GM19351 (cell line): Measurements from ENCODE around the gene FHIT.

Experiments used
- ATAC-seq: cut with Tn5 transposase; IDR thresholded peaks from one replicate; pipeline ENCODE4 v1.9.1; 2021; ENCODE audit warnings: mild to moderate bottlenecking, moderate library complexity; ENCODE audit not compliant: unreplicated experiment

FHIT gene

DNA sequence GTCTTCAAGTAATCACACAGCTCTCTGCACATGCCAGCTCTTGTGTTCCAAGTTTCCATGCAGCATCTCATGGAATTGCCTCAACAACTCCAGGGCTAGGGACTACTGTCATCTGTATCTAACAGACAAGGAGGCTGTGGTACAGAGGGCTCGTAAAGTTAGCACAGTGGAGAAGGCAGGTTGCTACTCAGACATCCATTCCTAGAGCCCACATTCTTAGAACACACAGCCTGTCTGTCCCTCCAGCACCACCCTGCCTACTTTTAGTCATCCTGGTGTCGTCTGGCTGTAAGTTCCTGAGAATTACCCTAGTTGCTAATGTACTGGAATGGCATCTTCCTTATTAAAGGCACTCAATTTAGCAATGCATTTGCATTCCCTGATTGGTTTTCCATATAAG is 862.5 kb downstream of the FHIT start:
- no peak for ATAC-seq

DNA sequence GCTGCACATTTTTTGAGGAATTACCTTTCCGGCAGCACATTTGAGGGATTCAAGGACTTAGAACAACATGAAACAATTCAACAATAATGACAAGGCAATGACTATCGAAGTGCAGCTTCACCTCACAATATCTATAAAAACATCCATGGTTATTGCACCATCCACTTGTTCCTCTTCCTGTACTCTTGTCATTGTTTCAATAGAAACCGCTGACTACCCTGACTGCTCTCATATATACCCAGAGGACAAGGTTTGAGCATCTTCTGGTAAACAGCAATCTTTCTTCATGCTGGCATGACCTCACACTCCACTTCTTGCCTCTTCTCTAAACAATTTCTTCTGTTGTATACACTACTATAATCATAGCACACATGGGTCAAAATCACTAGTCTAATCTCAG is 864.9 kb downstream of the FHIT start:
- ATAC-seq = no peak

DNA sequence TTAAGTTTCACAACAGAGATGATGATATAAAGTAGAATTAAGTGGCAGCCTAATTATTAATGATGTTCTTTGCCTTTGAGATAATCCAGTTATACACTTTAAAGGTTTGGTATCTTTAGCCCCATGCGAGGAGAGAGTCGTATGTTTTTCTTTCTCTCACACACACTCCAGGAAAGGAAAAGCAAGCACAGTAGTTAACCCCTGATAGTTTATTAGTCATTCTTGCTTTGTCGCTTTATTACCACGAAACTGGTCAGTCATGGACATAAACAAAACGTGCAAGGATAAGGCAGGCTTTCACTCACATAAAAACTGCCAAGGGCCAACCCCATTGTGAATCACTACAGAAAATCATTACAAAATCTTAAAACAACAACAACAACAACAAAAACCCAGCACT is 866.9 kb downstream of the FHIT start:
- no peak for ATAC-seq

DNA sequence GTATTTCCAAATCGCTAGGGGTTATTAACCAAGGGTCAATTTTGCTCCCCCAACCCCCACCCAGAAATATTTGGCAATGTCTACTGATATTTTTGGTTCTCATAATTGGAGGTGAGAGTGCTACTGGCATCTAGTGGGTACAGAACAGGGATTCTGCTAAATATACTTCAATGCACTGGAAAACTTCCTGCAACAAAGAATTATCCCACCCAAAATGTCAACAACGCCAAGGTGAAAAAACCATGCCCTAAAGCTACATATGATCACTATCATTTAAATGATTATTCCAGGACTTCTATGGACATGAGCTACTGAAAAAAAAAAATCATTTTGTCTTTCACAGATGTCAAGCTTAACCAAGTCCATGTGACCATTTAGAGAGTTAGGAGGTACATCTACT is 867.9 kb downstream of the FHIT start:
- no peak for ATAC-seq

DNA sequence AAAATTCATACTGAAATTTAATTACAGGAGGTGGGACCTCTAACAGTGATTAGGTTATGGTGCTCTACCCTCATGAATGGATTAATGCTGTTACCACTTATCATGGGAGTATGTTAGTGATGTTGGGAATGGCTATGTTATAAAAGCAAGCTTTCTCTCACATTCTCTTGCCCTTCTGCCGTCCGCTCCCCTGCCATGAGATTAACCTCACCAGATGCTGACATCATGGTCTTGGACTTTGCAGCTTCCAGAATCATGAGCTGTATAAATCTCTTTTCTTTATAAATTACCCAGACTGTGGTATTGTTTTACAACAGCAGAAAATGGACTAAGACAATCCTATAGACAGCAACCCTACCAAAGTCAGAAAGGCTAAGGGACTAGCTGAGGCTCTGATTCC is 884.8 kb downstream of the FHIT start:
- ATAC-seq = no peak

DNA sequence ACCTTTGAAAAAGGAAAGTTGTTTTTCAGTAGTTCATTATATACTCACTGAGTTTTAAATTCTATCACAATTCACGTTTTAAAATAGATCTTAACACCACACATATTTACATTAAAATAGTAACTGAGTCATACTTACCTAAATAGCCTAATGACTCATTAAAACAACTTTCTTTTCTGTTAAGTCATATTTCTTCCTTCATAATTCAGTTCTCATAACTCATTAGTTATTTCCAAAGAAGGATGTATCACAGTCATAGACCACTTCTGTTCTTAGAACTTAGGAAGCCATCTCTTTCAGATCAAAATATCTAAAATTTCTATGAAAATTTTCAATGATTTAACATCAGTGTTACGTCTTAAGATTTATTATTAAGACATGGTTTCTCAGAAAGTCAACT is 885.9 kb downstream of the FHIT start:
- ATAC-seq = no peak

DNA sequence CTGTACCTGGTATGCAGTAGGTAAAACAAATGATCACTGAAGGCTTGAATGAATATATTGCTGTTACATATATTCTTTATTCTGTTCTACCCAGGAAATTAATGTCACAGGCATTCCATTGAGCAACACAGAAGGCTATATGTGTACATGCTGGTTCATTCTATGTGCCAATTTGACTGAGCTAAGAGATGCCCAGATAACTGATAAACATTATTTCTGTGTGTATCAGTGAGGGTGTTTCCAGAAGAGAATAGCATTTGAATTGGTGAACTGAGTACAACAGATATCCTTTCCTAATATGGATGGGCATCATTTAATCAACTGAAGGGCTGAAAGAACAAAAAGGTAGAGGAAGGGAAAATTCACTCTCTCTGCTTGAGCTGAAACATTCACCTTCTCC is 886.8 kb downstream of the FHIT start:
- ATAC-seq = no peak

DNA sequence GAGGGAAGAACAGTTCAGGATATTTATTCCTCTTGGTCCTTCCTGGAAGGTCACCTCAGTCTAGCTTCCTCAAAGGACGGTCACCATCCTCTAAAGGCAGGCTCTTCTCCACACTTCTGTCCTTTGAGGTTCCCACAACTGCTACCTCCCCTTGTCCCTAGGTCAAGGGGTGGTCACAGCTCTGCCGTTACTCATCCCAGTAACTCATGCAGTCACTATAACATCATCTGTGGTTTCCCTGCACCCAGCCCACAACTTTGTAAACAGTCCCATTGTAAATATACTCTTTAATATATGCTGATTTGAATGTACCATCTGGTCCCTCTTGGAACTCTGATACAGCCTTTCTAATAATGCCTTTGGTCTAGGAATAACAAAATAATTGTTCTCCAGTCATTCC is 887.4 kb downstream of the FHIT start:
- ATAC-seq = peak; percentile 81

DNA sequence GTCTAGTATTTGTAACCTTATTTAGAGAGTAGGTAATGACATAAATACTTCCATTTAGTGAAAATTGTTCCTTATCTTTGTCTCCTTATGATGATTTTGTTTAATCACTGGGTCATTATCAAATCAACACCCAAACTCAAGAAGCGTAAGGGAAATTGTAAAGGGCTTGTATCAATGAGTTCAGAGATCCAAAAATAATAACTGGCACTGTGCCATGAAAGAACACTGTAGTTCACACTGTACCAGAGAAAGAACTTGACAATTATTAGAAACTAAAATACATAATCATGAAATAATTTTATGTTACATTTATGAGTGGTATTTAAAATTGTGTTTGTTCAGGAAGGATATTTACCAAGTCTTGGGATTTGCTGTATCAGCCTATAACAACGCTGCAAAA is 895.4 kb downstream of the FHIT start:
- no peak for ATAC-seq

DNA sequence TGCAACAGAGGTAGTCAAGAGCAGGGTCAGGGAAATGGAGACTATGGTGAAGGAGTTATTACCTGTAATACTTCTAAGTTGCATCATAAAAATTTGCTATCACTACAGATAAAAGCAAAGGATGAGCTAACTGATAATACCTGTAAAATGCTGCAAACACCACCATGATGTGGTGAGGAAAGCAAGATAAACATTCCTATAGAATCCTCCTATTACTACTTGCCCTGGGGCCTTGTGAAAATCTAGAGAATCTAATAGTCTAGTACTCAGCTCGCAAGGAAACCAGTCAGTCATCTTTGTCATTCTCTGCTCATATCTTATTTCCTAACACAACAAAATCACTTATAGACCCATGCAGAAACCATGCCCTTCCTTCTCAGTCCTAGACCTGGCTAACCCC is 899.8 kb downstream of the FHIT start:
- no peak for ATAC-seq

DNA sequence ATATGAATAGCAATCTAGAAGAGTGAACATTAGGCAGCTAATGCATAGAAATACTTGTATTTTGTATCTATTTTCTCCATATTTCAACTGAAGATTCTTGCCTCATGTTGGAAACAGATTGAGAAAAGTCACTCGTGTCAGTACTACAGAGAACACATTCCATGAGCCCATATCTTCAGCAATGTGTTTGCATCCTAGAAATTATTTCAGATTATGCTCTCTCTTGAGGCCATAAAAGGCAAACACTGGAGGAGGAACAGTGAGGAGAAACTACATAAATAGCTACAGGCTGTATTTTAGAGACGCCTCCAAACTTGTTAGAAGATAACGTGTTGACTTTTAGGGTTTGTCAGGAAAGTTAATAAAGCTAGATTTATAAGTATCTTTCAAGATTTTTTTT is 906.9 kb downstream of the FHIT start:
- no peak for ATAC-seq

DNA sequence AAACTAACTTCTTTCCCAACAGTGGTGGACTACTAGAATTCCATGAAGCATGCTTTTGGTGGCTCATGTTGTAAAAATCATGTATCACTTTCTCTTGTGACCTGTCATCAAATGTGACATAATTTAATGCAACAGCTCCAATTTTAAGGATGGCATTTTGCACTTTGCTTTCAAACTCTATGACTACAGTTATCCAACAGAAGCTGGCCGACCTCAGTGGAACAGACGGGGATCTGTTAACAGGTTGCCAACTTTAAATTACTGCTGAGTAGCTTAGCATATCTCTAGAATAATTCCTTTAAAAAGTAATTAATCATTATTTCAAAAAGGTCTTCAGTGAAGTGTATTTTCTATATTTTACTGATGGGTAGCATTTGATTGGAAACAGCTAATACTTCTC is 907.4 kb downstream of the FHIT start:
- no peak for ATAC-seq

DNA sequence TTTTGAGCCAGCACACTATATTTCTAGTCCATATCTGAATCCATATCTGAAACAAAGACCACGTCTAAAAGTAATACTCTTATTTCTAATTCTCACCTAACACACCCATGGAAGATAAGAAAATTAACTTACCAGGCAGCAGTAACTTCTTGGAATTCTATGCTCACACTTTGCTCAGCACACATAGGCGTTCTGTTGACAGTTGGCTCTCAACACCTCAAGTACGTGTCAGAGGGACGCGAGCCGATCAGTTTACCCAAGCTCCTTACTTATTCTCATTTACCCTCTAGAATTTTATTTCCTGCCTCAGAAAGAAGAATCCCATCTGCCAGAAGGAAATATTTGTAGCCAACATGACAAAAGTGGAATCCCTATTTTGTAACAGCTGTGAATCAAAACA is 911.9 kb downstream of the FHIT start:
- no peak for ATAC-seq

DNA sequence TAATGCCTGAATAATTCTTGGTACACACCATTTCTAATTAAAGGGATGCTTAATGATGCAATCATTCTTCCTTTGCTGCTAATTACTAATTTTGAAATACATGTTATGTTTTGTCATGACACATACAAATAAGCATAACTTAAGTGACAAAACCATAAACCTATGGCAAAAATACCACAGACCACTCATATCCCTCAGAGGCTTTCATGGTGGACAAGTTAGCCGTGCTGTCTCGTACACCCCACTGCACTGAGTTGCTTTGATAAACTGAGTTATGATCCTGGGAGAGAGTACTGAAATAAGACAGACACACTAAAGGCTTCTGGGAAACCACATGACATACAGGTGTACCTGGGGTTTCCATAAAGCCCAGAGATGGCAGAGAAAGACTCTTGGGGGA is 913.8 kb downstream of the FHIT start:
- no peak for ATAC-seq

DNA sequence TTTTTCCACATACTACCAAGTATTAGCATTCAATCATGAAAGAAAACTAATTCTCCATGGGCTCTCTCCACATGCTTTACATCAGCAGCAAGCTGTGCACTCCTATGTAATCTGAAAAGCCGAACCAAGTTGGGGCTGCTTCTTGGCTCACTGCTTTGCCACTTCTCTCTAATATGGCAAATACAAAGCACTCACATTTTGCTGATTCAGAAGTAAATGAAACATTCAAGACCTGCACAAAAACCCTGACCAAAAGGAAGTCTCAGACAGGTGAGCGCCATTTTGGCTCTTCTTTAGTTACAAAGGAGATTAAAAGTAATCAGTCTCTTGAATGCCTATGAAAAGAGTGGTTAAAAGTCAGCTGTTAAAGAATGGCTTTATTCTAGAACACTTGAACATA is 915.2 kb downstream of the FHIT start:
- no peak for ATAC-seq

DNA sequence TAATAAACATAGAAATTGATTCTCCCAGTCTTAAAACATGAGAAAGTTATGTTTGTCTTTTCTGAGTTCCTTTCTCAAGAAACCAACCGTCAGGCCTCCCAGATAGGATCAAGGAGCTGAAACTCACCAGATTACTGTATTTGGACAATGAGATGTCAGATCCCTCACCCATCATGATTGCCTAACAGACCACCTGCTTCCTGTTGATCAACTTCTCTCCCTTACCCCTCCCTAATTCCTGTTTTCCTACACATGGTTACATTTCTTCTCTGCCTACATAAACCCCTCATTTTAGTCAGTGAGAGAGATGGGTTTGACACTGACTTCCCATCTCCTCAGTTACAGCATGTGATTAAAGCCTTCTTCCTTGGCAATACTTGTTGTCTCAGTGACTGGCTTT is 917.5 kb downstream of the FHIT start:
- no peak for ATAC-seq

DNA sequence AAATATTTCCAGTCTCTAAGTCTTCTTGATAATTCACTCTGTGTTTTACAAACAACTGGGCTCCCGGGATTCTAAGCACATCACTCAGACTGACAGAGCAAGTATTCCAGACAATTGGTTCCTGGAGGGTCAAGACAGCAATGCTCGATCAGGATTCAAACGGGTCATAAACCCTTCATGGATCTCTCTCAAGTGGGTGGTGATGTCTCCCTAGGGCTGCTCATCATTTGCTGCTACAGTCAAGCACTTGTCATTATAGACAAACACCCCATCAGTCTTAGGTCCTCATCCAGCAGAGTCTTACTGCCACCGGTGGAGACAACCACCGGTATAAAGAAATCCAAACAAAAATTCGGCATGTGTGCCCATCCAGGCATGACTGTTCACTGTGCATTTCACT is 921.1 kb downstream of the FHIT start:
- no peak for ATAC-seq

DNA sequence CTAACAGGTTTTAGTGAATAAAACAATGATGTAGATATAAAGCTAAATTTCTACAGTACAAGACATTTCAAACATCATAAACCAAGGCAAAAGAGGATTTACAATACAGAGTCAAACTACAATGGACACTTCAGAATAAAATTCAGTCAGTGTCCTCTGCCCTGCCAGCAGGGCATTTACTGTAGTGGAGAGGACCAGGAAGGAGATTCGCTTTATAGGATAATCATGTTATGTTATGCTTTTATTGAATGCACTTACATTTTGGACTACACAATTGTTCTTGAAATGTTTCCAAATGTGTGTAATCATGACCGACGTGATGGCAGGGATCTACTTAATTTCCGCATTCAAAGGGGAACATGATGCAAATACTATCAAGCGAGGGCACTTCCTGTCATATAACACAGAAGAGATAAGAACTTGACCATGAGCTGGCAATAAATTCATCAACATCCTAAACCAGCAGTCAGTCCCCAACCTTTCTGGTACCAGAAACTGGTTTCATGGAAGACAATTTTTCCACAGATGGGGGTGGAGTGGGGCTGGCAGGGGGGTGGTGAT is 925.6 kb downstream of the FHIT start:
- no peak for ATAC-seq

DNA sequence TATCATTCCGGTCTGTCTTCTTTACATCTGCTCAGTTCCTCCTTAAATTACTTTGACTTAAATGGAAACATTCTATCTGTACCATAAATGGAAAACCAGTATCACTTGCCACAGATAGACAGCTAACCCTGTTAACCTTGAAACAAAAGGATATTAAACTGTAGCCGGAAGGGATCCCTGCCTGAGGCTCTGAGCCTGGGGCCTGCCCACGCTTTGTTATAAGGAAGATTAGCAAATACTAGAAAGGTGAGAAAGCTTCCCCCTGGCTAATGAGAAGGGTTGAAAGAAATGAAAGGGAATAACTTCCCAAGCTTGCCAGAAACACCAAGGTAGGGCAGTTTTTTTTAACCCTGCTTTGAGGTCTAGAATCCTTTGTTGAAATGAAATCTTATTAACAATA is 927.6 kb downstream of the FHIT start:
- no peak for ATAC-seq

DNA sequence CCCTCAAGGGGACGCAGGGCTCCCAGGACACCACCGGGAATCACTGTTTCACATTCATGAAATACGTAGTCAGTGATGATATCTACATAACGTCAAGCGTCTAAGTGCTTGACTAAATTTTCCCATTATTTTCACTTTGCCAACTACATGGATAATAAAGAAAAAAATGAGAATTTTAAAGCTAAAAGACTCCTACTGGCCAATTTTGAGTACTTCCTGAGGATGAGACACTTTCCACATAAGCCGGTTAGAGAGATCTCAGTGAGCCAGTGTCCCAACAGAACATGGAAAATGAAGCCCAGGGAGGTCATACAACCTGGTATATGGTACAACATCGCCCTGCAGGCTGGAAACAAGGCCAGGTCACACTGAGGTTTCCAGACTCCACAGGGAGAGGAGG is 928.1 kb downstream of the FHIT start:
- no peak for ATAC-seq

DNA sequence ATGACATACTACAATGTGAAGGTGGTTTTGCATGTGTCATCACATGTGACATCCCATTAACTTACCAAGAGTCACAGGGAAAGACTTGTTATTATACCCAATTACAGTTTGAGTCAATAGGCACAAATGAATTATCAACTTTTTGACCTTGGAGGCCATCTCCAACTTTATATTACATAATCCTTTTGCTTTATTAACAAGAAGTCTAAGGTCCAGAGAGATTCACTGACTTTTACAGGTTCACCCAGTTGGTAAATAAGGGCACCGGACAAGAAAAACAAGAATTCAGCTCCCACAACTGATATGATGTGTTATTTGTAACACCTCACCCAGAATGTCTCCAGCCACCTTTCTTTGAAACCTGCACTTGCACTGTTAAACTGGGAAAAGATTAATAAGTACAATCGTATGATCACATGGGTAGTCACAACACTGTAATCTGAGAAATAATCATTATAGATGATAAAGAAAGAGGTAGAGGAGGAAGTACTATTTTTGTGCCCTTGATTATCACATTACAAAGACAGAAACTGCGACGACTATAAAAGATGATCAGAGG is 928.9 kb downstream of the FHIT start:
- no peak for ATAC-seq

DNA sequence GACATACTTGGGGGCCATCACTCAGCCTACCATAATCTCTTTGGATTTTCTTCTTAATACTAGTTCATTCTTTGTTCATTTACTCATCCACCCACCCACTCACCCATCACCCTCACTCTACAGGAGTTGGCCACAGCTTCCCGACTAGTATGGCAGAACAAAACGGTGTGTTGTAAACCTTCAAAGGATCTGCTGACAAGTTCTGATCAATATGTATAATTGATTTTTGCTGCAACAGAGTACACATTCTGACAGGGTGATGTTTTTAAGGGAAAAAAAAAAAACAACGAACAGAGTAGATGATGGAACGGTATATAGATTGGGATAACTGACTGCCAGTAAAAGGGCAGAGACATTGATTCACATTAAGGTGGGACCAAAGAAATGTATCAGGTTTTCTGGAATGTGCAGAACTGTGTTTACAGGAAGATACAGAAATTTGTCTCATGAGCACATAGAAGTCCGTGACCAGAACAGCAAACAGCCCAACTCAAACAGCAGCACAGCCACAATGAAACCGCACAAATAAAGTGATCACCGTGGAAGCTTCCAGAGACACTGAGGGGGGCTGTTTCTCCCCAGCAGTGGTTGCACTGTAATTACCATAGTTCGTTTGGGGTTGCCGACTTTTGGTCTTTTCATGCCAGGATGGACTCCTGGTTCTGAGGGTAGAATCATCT is 931.9 kb downstream of the FHIT start:
- ATAC-seq = no peak
